Measurements from ENCODE around the gene APC2. TPM values are rescaled to one million over a fixed set of nuclear protein-coding genes. Genes with fewer than 3 reads are reported as not detected.

APC2 gene
- polyA plus RNA-seq, 1 experiment, result 0.09 TPM

- POLR2A ChIA-PET, result interaction anchor here (0.7 kb wide), 1 partner anchor 142 kb away, joined by 3 read pairs; no protein-coding TSS in a partner anchor
- Histone ChIP-seq H3K4me3 (ENCODE audit: low read depth, low read length) (no peak overlapping the region), H3K9me3 (ENCODE audit: control insufficient read depth, insufficient read depth, low read length) (peaks cover 3% of the 10 kb centered on the region; the same call in 1 of the 2 replicates), H3K27me3 (ENCODE audit: control insufficient read depth, insufficient read depth, low read length) (no peaks in the 10 kb centered on the region), H3K27ac (ENCODE audit: low read depth, low read length) (no peak overlapping the region)
- no peak for TF ChIP-seq CTCF (IDR thresholded peaks at IDR 0.05; ENCODE audit: low read depth, low read length)
- CTCF ChIA-PET, result no interaction called here
- no peak for DNase-seq (ENCODE audit: low read depth, low spot score)
These were observed 38.4 kb upstream of the APC2 start for GRCh38 chr19:1411255-1412191.

- peaks cover 3% of the 10 kb centered on the region; the same call in 1 of the 2 replicates for H3K9me3 ChIP-seq (ENCODE audit: control insufficient read depth, insufficient read depth, low read length)
- H3K27ac ChIP-seq (ENCODE audit: low read depth, low read length), result no peak overlapping the region
- TF ChIP-seq CTCF (IDR thresholded peaks at IDR 0.05; ENCODE audit: low read depth, low read length), result no peak
- ChIA-PET POLR2A (interaction anchor here (0.9 kb wide), 1 partner anchor 24 kb away, joined by 5 read pairs; no protein-coding TSS in a partner anchor), CTCF (no interaction called here)
- no peak for DNase-seq (ENCODE audit: low read depth, low spot score)
- no peaks in the 10 kb centered on the region for H3K27me3 ChIP-seq (ENCODE audit: control insufficient read depth, insufficient read depth, low read length)
- no peak overlapping the region for H3K4me3 ChIP-seq (ENCODE audit: low read depth, low read length)
These were observed 37.5 kb upstream of the APC2 start for GRCh38 chr19:1412323-1412923.

- DNase-seq (ENCODE audit: low read depth, low spot score), result no peak
- TF ChIP-seq CTCF (IDR thresholded peaks at IDR 0.05; ENCODE audit: low read depth, low read length), result no peak
- CTCF ChIA-PET, result interaction anchor here (0.6 to 1.6 kb wide), 2 partner anchors 24 to 31 kb away, joined by 3 to 4 read pairs; no protein-coding TSS in a partner anchor
- H3K9me3 ChIP-seq (ENCODE audit: control insufficient read depth, insufficient read depth, low read length), result no peaks in the 10 kb centered on the region; the same call in 1 of the 2 replicates
- H3K27me3 ChIP-seq (ENCODE audit: control insufficient read depth, insufficient read depth, low read length), result no peaks in the 10 kb centered on the region
- no peak overlapping the region for H3K27ac ChIP-seq (ENCODE audit: low read depth, low read length)
- no peak overlapping the region for H3K4me3 ChIP-seq (ENCODE audit: low read depth, low read length)
- POLR2A ChIA-PET, result interaction anchor here (0.9 kb wide), 1 partner anchor 23 kb away, joined by 5 read pairs; no protein-coding TSS in a partner anchor
These were observed 36.7 kb upstream of the APC2 start for GRCh38 chr19:1412995-1413800.

- TF ChIP-seq CTCF (IDR thresholded peaks at IDR 0.05; ENCODE audit: low read depth, low read length), result no peak
- H3K27ac ChIP-seq (ENCODE audit: low read depth, low read length), result peak overlapping the region; percentile 93
- no peaks in the 10 kb centered on the region; the same call in 1 of the 2 replicates for H3K9me3 ChIP-seq (ENCODE audit: control insufficient read depth, insufficient read depth, low read length)
- H3K4me3 ChIP-seq (ENCODE audit: low read depth, low read length), result peak overlapping the region; percentile 32
- ChIA-PET POLR2A (interaction anchor here (1.9 kb wide), 1 partner anchor 147 kb away, joined by 5 read pairs; the partner anchor contains the start of gene CIRBP), CTCF (interaction anchor here (1.1 kb wide), 1 partner anchor 20 kb away, joined by 3 read pairs; no protein-coding TSS in a partner anchor)
- H3K27me3 ChIP-seq (ENCODE audit: control insufficient read depth, insufficient read depth, low read length), result no peaks in the 10 kb centered on the region
- no peak for DNase-seq (ENCODE audit: low read depth, low spot score)
These were observed 33.7 kb upstream of the APC2 start for GRCh38 chr19:1416014-1416841.

Data from AG04450 (cell line).